ENCODE results near the gene TOE1. TPM values are rescaled to one million over a fixed set of nuclear protein-coding genes. Genes with fewer than 3 reads are reported as not detected.

Gene TOE1
- total RNA-seq, 1 experiment from 2014 or later, result 31.2 TPM

GRCh38 chr1:45355683-45356082 is 15.7 kb downstream of the TOE1 start:
- Histone ChIP-seq H3K56ac (ENCODE audit: insufficient read length, low read depth, low read length) (no peak overlapping the region), H4K20me1 (ENCODE audit: control insufficient read depth, insufficient read depth, insufficient read length) (no peaks in the 10 kb centered on the region), H3K14ac (ENCODE audit: insufficient read depth, low read length) (no peak overlapping the region), H4K5ac (ENCODE audit: insufficient read length, low read depth, low read length) (no peak overlapping the region), H2AFZ (ENCODE audit: low read length) (no peak overlapping the region), H3K4me1 (ENCODE audit: insufficient read depth, low read length) (peaks cover 6% of the 10 kb centered on the region; the same call in 1 of the 2 replicates), H2BK12ac (ENCODE audit: insufficient read length, low read depth, low read length) (no peak overlapping the region), H3K23me2 (ENCODE audit: insufficient read length, low read depth, low read length, poor library complexity, severe bottlenecking) (no peaks in the 10 kb centered on the region), H3K79me1 (ENCODE audit: insufficient read depth, low read depth, low read length, poor library complexity, severe bottlenecking) (no peaks in the 10 kb centered on the region), H2AK5ac (ENCODE audit: insufficient read length, low read length) (no peak overlapping the region), H4K8ac (replicated peaks; ENCODE audit: insufficient read length, low read depth, low read length) (no peak overlapping the region), H4K91ac (ENCODE audit: insufficient read length, low read depth, low read length) (no peak overlapping the region), H2BK20ac (ENCODE audit: low read depth, low read length, poor library complexity, severe bottlenecking) (no peak overlapping the region), H3K27ac (ENCODE audit: insufficient read length, low read depth, low read length) (no peak overlapping the region), H3K9me3 (ENCODE audit: control insufficient read depth, low read depth, low read length) (no peaks in the 10 kb centered on the region), H2BK120ac (ENCODE audit: low read depth, low read length, poor library complexity, severe bottlenecking) (no peak overlapping the region), H3K9ac (ENCODE audit: extremely low read depth, insufficient read length, low read length) (no peak overlapping the region), H3K4ac (ENCODE audit: low read depth, low read length) (no peak overlapping the region), H3T11ph (ENCODE audit: low read length) (no peak overlapping the region), H3K4me2 (ENCODE audit: insufficient read depth, insufficient read length, low read length) (no peak overlapping the region), H3K18ac (ENCODE audit: insufficient read length, low read depth, low read length) (no peak overlapping the region), H2BK15ac (ENCODE audit: low read depth, low read length) (no peak overlapping the region), H3K79me2 (ENCODE audit: insufficient read depth, low read length) (no peaks in the 10 kb centered on the region), H2BK5ac (ENCODE audit: insufficient read length, low read length) (no peak overlapping the region), H3K23ac (ENCODE audit: insufficient read length, low read depth, low read length) (no peak overlapping the region), H3K27me3 (ENCODE audit: insufficient read depth, low read length) (no peaks in the 10 kb centered on the region)
- H3K4me1 Mint-ChIP-seq, result peaks cover 14 to 16% of the 10 kb centered on the region in 2 experiments
- DNase-seq, result no peak
- no peak overlapping the region for H3K4me3 Mint-ChIP-seq
- H3K27me3 Mint-ChIP-seq (ENCODE audit: low read depth), result no peaks in the 10 kb centered on the region
- TF ChIP-seq, protein P1, sequence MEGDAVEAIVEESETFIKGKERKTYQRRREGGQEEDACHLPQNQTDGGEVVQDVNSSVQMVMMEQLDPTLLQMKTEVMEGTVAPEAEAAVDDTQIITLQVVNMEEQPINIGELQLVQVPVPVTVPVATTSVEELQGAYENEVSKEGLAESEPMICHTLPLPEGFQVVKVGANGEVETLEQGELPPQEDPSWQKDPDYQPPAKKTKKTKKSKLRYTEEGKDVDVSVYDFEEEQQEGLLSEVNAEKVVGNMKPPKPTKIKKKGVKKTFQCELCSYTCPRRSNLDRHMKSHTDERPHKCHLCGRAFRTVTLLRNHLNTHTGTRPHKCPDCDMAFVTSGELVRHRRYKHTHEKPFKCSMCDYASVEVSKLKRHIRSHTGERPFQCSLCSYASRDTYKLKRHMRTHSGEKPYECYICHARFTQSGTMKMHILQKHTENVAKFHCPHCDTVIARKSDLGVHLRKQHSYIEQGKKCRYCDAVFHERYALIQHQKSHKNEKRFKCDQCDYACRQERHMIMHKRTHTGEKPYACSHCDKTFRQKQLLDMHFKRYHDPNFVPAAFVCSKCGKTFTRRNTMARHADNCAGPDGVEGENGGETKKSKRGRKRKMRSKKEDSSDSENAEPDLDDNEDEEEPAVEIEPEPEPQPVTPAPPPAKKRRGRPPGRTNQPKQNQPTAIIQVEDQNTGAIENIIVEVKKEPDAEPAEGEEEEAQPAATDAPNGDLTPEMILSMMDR (conservative IDR thresholded peaks at IDR 0.05), result no peak
- no peak overlapping the region for H3K27ac Mint-ChIP-seq
- WGBS (ENCODE audit: extremely low coverage, insufficient read length, low lambda C conversion rate), result no CpG with 5 or more reads among the region's 2 CpGs
- H3K9me3 Mint-ChIP-seq, result no peaks in the 10 kb centered on the region
- H3K36me3 Mint-ChIP-seq (ENCODE audit: insufficient read depth in 1 of 3, low read depth in 3 of 3), result no peaks in the 10 kb centered on the region
